PC-3 (cell line): ENCODE measurements around the gene RCOR1. TPM values are rescaled to one million over a fixed set of nuclear protein-coding genes. Genes with fewer than 3 reads are reported as not detected.

Experiments used
- ATAC-seq: fragments of 200-7000 bp; cut with Tn5 transposase; 2 replicates; pipeline ENCODE4 v1.9.1; 2020; ENCODE audit warnings: mild to moderate bottlenecking, moderate library complexity
- BruUV-seq: library from RNA; stranded (reverse); fragments of 400-500 nt; replicated peaks from 2 replicates; lab custom pipeline; 2021; lab: Mats Ljungman, UMichigan
- CTCF ChIA-PET: fragments of 300-600 bp; sonication (Branson Sonifier 250); formaldehyde crosslinking; loops from one replicate; lab custom pipeline; 2022; ENCODE audit warnings: antibody characterized with exemption; lab: Charles Lee
- POLR2A ChIA-PET: fragments of 300-600 bp; sonication (Branson Sonifier 250); formaldehyde crosslinking; loops from one replicate; lab custom pipeline; 2022; ENCODE audit warnings: antibody characterized with exemption; ENCODE audit not compliant: unreplicated experiment; lab: Charles Lee
- DNase-seq: peaks from one replicate; pipeline ENCODE4 v3.0.0-alpha.2; 2015
- H2AFZ ChIP-seq: fragments of 300-600 bp; sonication (generic); 2 replicates; pipeline ENCODE4 v1.6.0; 2016; ENCODE audit warnings: antibody characterized with exemption, low read length
- H3F3A ChIP-seq: fragments of 300-600 bp; sonication (generic); one replicate; pipeline ENCODE4 v1.6.0; 2017; ENCODE audit warnings: antibody characterized with exemption, low read length, control low read depth, mild to moderate bottlenecking; ENCODE audit not compliant: unreplicated experiment
- H3K27ac ChIP-seq: fragments of 300-600 bp; sonication (generic); 2 replicates; pipeline ENCODE4 v1.5.1; 2016; ENCODE audit warnings: mild to moderate bottlenecking, low read length
- H3K27me3 ChIP-seq: fragments of 300-600 bp; sonication (generic); 2 replicates; pipeline ENCODE4 v1.6.1; 2016; ENCODE audit warnings: low read length, mixed read lengths
- H3K36me3 ChIP-seq: fragments of 300-600 bp; sonication (generic); 2 replicates; pipeline ENCODE4 v1.6.1; 2016; ENCODE audit warnings: low read depth, mixed run types, low read length, mixed read lengths
- H3K4me1 ChIP-seq: fragments of 300-600 bp; sonication (generic); 2 replicates; pipeline ENCODE4 v1.5.1; 2016; ENCODE audit warnings: low read length; ENCODE audit not compliant: insufficient read depth
- H3K4me2 ChIP-seq: fragments of 300-600 bp; sonication (generic); 2 replicates; pipeline ENCODE4 v1.6.0; 2016; ENCODE audit warnings: low read length
- H3K4me3 ChIP-seq: fragments of 300-600 bp; sonication (generic); 2 replicates; pipeline ENCODE4 v1.5.1; 2016; ENCODE audit warnings: mild to moderate bottlenecking, low read length, mixed read lengths
- H3K79me2 ChIP-seq: fragments of 300-600 bp; sonication (generic); 2 replicates; pipeline ENCODE4 v1.6.1; 2017; ENCODE audit warnings: low read length, mixed read lengths
- H3K9ac ChIP-seq: fragments of 300-600 bp; sonication (generic); 2 replicates; pipeline ENCODE4 v1.6.0; 2016; ENCODE audit warnings: mild to moderate bottlenecking, low read length
- H3K9me2 ChIP-seq: fragments of 300-600 bp; sonication (generic); replicated peaks from 2 replicates; pipeline ENCODE4 v1.6.1; 2016; ENCODE audit warnings: mixed run types, low read length, mixed read lengths
- H3K9me3 ChIP-seq: fragments of 300-600 bp; sonication (generic); 2 replicates; pipeline ENCODE4 v1.6.1; 2016; ENCODE audit warnings: low read length, mixed read lengths
- H4K20me1 ChIP-seq: fragments of 300-600 bp; sonication (generic); 2 replicates; pipeline ENCODE4 v1.6.1; 2016; ENCODE audit warnings: low read length, mixed read lengths
- CTCF ChIP-seq: fragments of 300-600 bp; sonication (generic); conservative IDR thresholded peaks from 2 replicates; pipeline ENCODE4 v1.5.1; 2017; ENCODE audit warnings: antibody characterized with exemption, low read depth, mild to moderate bottlenecking, low read length
- EZH2 ChIP-seq: fragments of 300-600 bp; sonication (generic); IDR thresholded peaks from one replicate; pipeline ENCODE4 v1.6.1; 2017; ENCODE audit warnings: antibody characterized with exemption, mild to moderate bottlenecking, low read length; ENCODE audit not compliant: unreplicated experiment
- EZH2phosphoT487 ChIP-seq: fragments of 300-600 bp; sonication (generic); IDR thresholded peaks from 2 replicates; pipeline ENCODE4 v1.6.1; 2018; ENCODE audit warnings: mild to moderate bottlenecking, antibody characterized with exemption, low read length, borderline replicate concordance
- intact Hi-C: fragments of 100-400 bp; cut with micrococcal nuclease; formaldehyde crosslinking; loops from 2 replicates; pipeline ENCODE4 v1.9.0; 2023
- total RNA-seq: library from RNA; depleted of rRNA; stranded (reverse); fragments of >200 nt; gene quantifications from 2 replicates; pipeline ENCODE4 v1.2.3, GENCODE V29; 2014

Gene RCOR1
- total RNA-seq, 1 experiment from 2014 or later, result 22.2 TPM

- Histone ChIP-seq H3K79me2 (no peaks in the 10 kb centered on the region), H2AFZ (no peak overlapping the region), H3K4me2 (no peak overlapping the region), H3K36me3 (no peaks in the 10 kb centered on the region), H3K4me1 (peaks cover 2% of the 10 kb centered on the region; the same call in 1 of the 2 replicates), H3K9ac (no peak overlapping the region), H3K9me3 (no peaks in the 10 kb centered on the region), H4K20me1 (no peaks in the 10 kb centered on the region), H3F3A (peaks cover 2% of the 10 kb centered on the region), H3K27me3 (no peaks in the 10 kb centered on the region), H3K4me3 (no peak overlapping the region), H3K27ac (no peak overlapping the region), H3K9me2 (no peaks in the 10 kb centered on the region)
- no peak for ATAC-seq
- BruUV-seq, result no TSS peak
- intact Hi-C loops, result no loop called here
- ChIA-PET POLR2A (no interaction called here), CTCF (no interaction called here)
- DNase-seq, result no peak
- TF ChIP-seq CTCF (no peak), EZH2phosphoT487 (no peak), EZH2 (no peak)
Measured at GRCh38 chr14:102557434-102558226, 34.8 kb upstream of the RCOR1 start.

- no peaks in the 10 kb centered on the region for H3K4me1 ChIP-seq
- DNase-seq, result no peak
- no peak overlapping the region for H2AFZ ChIP-seq
- no peaks in the 10 kb centered on the region for H4K20me1 ChIP-seq
- ChIA-PET POLR2A (no interaction called here), CTCF (no interaction called here)
- H3K9me2 ChIP-seq, result no peaks in the 10 kb centered on the region
- BruUV-seq, result no TSS peak
- TF ChIP-seq EZH2phosphoT487 (no peak), EZH2 (no peak), CTCF (no peak)
- no peak overlapping the region for H3K9ac ChIP-seq
- H3K79me2 ChIP-seq, result no peaks in the 10 kb centered on the region
- peaks cover under 1% of the 10 kb centered on the region for H3F3A ChIP-seq
- H3K9me3 ChIP-seq, result no peaks in the 10 kb centered on the region
- no peak overlapping the region for H3K4me2 ChIP-seq
- intact Hi-C loops, result no loop called here
- ATAC-seq, result no peak
- H3K27me3 ChIP-seq, result no peaks in the 10 kb centered on the region
- H3K4me3 ChIP-seq, result no peak overlapping the region
- no peak overlapping the region for H3K27ac ChIP-seq
- H3K36me3 ChIP-seq, result no peaks in the 10 kb centered on the region
Measured at GRCh38 chr14:102558556-102558955, 33.9 kb upstream of the RCOR1 start.
